Measurements from ENCODE around the gene TECPR1.

Gene TECPR1

DNA sequence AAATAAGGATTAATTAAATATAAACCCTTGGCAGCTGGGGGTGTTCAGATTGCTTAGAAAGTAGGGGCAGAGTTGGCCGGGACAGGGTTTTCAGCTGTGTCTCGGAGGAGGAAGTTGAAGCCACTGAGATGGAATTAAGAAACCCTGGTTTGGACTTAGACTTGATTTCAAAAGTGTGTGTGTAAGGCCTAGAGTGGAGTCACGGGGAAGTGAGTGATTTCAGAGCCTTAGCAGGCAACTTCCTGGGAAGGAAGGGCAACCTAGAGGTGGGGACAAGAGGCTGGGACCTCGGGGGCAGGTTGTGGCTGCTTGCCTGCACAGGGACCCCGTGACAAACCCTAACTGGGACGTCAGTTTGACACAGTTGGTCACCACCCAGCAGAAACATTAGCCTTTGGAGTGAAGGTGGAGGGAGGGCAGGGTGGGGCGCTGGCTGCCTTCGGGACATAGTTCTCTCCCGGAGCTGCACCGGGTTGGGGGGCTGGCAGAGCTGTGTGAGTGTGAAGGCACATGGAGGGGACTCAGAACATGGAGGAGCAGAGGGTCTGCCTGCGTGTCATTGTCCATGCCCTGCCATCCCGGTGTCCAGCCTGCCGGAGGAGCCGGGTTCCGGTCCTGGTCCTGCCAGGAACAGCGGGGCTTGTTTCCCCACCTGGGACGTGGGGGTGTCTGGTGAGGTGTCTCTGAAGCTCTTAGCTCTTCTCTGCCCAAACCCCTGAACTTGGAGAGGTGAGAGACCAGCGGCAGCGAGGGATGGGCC lies 31.3 kb upstream of the TECPR1 start:
- DNase-seq (ENCODE audit: low spot score) = peak; percentile 73

DNA sequence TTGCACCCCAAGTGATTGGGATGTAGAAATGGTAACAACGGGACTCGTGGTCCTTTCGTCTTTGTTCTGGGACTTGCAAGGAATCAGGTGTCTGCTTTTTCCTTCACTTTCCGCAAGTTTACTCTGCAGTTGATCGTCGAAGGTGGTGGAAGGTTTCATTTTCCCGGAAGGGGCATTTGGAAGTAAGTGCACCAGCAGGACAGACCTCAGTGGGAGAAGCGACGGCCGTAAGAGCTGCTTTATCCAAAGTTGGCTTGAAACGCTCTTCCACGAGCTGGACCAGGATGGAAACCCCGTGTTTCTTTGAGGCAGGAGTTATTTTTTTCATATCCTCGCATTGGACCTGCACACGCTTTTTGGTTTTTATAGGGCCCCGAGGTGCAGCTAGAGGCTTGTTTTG lies 30.7 kb upstream of the TECPR1 start:
- DNase-seq (ENCODE audit: low spot score) = no peak

DNA sequence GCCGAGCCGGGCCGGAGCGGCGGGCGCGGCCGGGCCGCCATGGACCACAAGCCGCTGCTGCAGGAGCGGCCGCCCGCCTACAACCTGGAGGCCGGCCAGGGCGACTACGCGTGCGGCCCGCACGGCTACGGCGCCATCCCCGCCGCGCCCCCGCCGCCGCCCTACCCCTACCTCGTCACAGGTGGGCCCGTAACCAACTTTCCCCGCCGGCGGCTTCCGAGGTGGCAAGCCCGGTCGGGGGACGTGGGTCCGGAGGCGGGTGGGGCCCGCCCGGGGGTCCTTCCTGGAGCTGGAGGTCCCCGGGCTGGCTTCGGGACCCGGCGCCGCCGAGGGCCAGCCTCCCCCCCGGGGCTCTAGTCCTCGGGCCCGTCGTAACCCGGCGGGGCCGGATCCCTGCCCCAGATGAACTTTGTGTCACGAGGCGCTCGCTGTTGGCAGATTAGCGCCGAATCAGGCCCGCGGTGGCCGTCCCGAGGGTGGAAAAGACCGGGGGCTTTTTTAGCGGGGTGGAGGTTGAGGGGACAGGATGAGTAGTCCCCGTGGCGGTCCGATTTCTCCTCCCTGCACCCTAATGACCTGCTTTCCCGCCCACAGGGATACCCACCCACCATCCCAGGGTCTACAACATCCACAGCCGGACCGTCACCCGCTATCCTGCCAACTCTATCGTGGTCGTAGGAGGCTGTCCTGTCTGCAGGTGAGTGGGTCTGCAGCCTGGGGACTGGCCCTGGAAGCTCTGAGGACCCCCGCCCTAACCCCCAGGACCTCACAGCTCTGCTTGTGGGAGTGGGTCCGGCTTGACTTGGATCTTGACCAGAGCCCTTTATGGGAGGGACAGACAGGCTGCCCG lies 29.9 kb upstream of the TECPR1 start:
- DNase-seq (ENCODE audit: low spot score) = no peak

DNA sequence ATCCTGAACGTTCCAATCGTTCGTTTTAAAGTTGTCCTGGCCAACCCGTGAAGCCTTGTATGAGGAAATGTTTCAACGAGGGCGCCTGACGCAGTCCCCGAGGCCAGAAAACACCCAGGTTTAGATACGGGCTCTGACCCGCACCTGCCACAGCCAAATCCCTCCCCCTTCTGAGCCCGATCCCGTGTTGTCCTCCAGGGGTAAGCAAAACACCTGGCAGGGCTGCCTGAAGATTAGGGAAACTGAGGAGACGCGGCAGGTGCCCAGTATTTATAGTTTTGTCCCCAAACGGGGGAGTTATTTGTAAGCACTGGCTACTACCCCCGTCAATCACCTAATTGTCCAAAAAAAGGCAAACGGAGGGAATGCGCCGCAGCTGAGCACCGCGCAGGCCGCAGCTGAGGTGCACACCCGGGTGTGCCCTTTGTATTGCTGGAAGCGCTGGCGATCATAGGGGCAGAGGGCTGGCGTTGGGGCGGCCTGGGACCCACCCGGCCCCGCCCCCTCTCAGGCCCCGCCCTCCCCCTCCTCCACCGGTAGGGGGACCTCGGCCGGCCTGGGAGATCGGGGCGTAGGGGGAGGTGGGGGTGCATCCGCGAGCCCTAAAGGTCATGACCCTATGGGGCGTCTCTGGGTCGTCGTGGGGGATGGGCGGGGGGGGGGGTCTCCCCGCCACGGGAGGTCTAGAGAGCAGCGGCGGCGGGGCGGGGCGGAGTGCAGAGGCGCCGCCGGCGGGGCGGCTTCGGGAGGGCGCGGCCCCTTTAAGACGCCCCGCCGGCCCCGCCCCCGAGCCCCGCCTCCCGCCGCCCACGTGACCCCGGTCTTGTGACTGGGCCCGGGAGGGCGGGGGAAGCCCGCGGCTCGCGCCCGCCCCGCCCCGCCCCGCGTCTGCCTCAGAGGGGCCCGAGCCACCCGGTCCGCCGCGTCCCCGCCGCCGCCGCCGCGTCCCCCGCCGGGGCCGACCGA lies 29.0 kb upstream of the TECPR1 start, which contains the start of gene BRI3:
BRI3 (plus strand) TSS at position 896 of the 966 bp plus-strand sequence. CDS start 110 bp downstream, outside the sequence.
- DNase-seq (ENCODE audit: low spot score) = peak; percentile 78

DNA sequence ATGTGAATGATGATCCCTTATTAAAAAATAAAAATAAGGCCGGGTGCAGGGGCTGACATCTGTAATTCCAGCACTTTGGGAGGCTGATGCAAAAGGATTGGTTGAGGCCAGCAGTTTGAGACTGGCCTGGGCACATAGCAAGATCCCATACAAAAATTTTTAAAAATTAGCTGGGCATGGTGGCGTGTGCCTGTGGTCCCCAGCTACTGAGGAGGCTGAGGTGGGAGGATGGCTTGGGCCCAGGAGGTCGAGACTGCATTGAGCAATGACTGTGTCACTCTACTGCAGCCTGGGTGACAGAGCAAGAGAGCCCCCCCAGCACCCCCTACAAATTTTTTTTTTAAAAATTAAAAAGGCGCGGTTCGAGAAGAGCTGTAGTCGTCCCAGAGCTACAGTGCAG lies 28.3 kb upstream of the TECPR1 start:
- DNase-seq (ENCODE audit: low spot score) = no peak

DNA sequence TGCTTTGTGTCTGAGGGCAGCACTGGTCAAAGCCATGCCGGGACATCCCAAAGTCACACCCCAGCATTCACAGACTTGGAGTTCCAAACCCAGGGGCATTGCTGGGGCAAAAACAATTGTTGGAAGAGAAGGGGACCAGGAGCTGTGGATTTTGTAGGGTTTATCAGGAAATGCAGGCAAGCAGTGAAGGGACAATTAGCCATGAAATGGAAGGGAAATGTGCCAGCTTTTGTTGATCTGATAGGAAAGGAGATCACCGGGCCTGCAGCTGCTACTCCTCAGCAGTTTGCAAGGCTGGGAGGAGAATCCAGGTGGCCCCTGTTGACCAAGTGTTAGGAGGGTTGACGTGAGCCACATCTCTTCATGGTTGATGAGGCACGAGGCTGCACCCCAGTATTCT lies 26.9 kb upstream of the TECPR1 start:
- DNase-seq (ENCODE audit: low spot score) = no peak

DNA sequence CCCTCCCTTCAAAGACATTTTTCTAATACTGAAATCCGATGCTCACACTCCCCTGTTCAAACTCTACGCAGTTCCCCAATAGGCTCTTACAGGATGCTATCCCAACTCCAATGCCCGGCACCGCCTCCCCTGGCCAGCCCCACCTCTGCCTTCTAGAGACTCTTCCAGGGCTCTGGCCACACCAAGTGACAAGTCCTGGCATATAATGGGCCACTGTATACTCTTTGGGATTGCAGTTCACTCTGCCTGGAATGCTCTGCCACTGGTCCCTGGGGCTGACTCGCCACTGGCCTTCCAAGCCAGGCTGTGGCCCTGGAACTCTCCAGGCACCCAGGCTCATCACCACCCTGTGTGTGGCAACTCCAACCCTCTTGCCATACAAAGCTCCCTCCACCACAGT lies 26.4 kb upstream of the TECPR1 start:
- DNase-seq (ENCODE audit: low spot score) = no peak

DNA sequence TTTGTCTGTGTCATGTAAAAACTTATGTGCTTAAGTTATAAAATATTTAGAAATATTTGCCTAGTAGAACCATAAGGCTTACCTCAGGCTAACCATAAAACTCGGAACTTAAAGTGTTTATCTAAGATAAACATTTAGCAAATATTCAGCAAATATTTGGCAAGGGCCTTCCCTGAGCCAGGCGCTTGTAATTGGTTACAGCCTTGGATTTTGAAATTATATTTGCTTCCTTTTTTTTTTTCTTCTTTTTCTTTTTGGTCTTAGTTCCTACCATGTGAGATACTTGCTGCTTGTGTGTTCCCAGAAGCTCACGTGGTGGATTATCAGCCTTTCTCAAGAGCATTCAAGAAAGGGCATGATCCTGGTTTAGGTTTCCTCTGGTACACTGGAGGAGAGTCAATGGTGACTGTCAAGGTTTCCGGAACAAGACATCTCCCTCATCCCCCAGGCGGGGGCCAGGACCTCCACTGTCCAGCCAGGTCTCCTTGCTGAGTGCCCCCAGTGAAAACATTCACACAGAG lies 24.3 kb upstream of the TECPR1 start:
- no peak for DNase-seq (ENCODE audit: low spot score)

DNA sequence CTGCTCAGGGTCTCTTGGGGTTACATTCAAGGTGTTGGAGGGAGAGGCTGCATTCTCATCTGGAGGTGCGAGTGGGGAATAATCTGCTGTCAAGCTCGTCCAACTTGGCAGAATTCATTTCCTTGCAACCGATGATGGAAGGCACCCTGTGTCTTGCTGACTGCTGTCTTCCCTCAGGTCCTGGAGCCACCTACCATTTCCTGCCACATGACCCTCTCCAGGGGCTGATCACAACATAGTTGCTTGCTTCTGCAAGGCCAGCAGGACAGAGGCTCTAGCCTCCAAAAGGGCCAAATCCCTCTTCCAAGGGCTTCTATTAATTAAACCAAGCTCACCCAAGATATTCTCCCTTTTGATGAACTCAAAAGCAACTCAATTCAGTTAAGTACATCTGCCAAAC lies 15.3 kb upstream of the TECPR1 start:
- DNase-seq (ENCODE audit: low spot score) = no peak

DNA sequence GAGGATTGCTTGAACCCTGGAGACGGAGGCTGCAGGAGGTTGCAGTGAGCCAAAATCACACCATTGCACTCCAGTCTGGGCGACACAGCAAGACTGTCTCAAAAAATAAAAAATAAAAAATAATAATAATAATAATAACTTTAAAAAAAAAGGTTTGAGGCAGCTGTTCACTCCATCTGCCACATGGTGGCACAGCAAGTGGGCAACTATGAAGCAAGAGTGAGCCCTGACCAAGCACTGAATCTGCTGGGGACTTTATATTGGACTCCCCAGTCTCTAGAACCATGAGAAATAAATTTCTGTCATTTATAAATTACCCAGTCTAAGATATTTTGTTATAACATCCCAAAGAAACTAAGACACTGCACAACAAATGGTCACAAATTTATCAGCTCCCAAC lies 14.8 kb upstream of the TECPR1 start:
- DNase-seq (ENCODE audit: low spot score) = no peak

DNA sequence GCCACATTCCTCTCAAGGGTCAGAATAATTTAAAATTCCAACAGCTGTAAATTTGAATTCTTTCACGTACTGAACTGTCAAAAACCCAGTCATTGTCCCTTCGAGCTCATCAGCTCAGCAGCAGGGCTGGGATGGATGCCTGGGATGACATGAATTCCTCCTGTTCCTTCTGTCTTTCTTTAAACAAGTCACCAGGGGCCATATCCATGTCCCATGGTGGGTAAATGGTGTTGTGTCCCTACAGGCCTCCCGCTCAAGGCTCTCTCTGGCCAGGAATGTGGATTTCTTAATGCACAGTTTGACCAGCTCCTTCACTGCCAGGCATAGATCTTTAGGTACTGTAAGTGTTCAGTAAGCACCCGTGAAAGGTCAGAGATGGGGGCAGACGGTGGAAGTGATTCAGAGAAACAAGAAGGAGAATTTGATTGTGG lies 13.8 kb upstream of the TECPR1 start:
- DNase-seq (ENCODE audit: low spot score) = no peak

DNA sequence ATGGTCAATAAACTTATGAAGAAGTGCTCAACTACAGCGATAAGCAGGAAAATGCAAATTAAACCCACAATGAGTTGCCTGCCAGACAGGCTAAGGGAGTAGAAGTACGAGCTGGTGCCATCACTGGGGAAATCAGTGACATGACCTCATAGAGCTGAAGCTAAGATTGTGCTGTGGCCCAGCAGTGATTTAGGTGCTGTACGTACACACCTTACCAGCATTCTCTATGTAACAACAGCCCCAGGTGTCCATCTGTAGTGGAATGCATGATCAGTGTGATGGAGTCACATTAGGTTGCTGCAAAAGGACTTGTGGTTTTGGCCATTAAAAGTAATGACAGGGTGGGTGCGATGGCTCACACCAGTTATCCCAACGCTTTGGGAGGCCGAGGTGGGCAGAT lies 5.7 kb upstream of the TECPR1 start:
- DNase-seq (ENCODE audit: low spot score) = no peak

DNA sequence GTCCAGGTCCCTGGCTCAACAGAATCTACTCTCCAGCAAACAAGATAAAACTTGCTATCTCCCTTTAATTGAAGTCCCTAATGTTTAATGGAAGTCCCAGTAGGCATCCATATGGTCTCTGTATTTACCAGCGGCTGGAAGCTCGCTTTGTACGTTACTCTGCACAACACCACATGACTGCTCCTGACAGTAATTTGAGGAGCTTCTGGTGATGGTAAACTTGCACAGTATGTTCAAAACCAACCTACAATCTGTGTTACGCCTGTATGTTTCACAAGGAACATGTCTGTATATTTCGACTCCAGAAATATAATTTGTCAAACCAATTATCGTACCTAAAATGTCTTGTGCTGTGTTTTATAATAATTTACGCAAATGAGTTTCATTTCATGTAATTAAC lies 4.4 kb upstream of the TECPR1 start:
- no peak for DNase-seq (ENCODE audit: low spot score)

DNA sequence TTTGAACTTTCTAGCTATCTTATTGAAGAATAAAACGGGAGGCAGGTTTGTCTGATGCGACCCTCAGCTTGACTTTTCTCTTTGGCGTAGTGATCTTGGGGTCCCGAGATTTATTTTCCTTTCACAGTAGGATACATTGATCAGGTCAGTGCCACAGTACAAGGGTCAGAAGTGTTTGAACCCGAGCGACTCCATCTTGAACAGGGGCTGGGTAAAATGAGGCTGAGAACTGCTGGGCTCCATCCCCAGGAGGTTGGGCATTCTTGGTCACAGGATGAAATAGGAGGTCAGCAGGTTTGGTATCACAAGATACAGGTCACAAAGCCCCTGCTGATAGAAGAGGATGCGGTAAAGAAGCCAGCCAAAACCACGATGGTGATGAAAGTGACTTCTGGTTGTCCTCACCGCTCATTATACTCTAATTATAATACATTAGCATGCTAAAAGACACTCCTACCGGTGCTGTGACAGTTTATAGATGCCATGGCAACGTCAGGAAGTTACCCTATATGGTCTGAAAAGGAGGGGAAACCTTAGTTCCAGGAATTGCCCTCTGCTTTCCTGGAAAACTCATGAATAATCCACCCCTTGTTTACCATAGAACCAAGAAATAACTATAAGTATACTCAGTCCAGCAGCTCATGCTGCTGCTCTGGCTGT lies 3.0 kb upstream of the TECPR1 start:
- no peak for DNase-seq (ENCODE audit: low spot score)

DNA sequence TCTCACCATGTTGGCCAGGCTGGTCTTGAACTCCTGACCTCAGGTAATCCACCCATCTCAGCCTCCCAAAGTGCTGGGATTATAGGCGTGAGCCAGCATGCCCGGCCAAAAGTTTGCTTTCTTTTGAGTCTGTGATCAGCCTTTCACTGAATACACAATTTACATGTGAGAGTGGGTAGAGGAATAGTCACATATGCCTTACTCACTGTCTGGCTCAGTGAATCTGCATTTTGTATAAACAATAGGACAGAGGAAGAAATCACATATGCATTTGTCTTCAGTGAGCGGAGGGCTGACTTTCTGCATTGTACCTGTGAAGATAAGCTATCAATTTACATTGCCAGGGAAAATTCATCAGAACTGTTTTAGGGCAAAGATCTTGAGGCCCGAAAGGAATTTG lies 2.5 kb upstream of the TECPR1 start:
- no peak for DNase-seq (ENCODE audit: low spot score)

DNA sequence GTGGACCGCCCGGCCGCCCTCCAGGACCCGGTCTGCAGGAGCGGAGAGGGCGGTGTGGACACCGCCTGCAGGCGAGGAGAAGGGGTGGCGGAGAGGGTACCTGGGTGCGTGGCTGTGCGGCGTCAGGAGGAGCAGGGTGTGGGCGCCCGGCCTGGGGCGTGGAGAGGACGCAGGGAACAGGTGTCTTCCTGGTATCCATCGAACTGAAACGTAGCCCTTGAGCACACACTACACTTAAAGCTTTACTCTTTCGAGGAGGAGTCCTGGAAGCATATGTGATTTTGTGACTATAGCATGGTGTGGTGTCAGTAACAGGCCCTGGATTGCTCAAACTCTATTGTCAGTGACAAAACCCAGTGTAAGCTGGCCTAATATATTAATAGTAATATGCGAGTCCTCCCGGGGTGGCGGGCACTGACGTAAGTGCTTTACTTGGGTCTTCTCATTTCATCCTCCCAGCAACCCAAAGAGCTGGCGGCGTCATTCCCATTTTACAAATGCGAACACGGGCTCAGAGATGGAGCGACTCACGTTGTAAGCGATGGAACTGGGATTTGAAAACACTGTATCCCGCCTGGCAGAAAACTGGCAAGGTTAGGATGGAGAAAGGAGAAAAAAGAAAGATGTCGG lies 508 bp upstream of the TECPR1 start:
- DNase-seq (ENCODE audit: low spot score) = no peak

DNA sequence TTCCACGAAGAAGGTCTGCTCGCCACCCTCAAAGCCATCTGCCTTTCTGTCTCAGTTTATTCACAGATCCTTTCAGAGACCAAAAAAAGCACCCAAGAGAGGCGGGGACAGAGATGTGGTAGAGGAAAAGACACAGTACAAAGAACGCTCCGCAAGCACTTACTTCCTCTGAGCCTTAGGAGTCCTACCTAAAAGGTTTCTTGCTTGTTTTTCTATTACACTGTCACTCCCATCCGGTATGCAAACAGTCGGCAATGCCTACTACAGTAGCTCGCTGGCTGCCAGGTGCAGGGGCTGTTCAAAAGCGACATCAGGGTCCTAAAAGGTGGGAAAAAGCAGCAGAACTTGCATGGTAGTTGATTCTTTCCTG lies 816 bp downstream of the TECPR1 start:
- DNase-seq (ENCODE audit: low spot score) = no peak

DNA sequence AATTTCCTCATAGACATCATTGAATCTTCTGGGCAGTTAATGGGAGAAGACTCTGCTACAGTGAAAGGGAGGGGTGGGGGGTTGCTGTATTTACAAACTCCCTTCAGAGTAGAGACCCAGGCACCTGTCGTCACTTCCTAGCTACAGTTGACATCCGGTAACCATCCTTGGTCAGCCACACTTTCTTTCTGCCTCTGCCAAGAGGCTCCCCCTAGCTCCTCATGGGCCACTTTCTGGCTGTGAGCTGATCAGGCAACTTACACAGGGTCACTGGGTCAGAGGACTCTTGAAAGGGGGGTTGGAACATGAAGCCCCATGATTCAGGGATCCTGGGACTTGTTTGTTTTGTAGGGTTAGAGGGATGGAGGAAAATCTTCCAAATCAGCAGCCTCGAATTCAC lies 1.2 kb downstream of the TECPR1 start:
- no peak for DNase-seq (ENCODE audit: low spot score)

DNA sequence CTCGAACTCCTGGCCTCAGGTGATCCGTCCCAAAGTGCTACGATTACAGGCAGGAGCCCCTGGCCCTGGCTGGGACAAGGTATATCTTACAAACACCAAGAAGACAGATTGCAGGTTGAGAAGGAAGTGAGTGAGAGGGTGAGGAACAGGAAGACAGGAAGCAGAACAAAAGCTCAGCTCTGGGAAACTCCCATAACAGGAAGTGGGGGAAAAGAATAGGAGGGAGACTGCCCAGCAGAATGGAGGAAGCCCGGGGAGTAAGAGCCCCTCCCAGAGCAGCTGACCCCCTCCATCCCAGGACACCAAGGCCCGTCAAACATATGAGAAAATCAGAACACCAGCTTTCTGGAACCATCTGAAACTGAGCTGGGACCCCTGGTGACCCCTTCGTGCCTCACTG lies 2.9 kb downstream of the TECPR1 start:
- peak; percentile 65 for DNase-seq (ENCODE audit: low spot score)

DNA sequence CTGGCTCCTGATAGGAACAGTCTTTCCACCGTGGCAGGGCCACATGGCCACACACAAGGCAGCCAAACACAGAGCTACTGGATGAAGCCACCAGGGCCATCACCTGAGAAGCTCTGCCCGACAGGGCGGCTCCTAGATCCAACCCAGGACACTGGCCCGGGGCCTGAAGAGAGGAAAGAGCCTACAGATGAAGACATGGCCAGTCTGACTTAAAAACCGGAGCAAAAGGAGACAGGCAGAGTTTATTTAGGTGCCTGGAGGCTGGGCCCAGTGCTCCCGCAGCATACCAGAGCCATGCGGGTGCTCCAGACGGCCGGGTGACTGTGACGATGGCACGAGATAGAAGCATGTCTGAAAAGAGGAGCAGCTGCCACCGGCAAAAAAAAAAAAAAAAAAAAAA lies 3.9 kb downstream of the TECPR1 start:
- DNase-seq (ENCODE audit: low spot score) = no peak

DNA sequence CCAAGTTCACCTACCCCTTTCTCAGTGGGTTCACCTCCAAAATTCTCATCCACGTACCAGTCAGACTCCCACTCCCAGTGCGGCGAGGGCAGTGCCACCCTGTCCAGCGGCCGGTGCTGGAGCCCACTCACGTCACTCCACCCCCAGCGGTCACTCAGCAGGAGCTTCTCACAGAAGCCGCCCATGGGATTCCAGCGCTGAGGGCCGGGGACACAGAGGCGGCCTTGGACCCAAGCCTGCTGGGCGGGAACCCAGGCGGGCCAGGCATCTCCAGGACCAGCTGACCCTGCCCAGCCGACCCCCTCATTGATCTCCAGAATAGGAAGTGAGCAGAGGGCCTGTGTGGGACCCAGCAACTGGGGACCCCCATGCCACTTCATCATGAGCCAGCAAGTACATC lies 7.2 kb downstream of the TECPR1 start:
- no peak for DNase-seq (ENCODE audit: low spot score)
